Measurements from ENCODE around the gene NUDT21.

The NUDT21 gene

GRCh38 chr16:56462064-56462796, 11.1 kb upstream of the NUDT21 start:
- no peak for DNase-seq

- DNase-seq = no peak
These were observed 9.0 kb upstream of the NUDT21 start for GRCh38 chr16:56460101-56460500.

- DNase-seq = no peak
These were observed 6.9 kb upstream of the NUDT21 start for GRCh38 chr16:56457927-56458470.

- peak; percentile 31 to 35 (median 34) for DNase-seq
These were observed 889 bp upstream of the NUDT21 start for GRCh38 chr16:56451753-56452689.

GRCh38 chr16:56450275-56450985, 702 bp downstream of the NUDT21 start:
- no peak for DNase-seq

GRCh38 chr16:56448005-56448404, 3.1 kb downstream of the NUDT21 start:
- no peak for DNase-seq

GRCh38 chr16:56447286-56447685, 3.8 kb downstream of the NUDT21 start:
- DNase-seq = no peak

- DNase-seq = no peak
These were observed 13.1 kb downstream of the NUDT21 start for GRCh38 chr16:56438038-56438437.

GRCh38 chr16:56436258-56436657, 14.9 kb downstream of the NUDT21 start:
- peak; percentile 42 to 48 (median 43) for DNase-seq

GRCh38 chr16:56428091-56428490, 23.0 kb downstream of the NUDT21 start:
- DNase-seq = peak; percentile 32 to 36 (median 34)

- no peak for DNase-seq
These were observed 24.5 kb downstream of the NUDT21 start for GRCh38 chr16:56426585-56426984.

GRCh38 chr16:56425439-56425832, 25.7 kb downstream of the NUDT21 start, which contains the start of gene AMFR:
AMFR (minus strand) TSS chr16:56425545; CDS start chr16:56425327, 218 bp downstream.
- DNase-seq = peak; percentile 91 to 98 (median 96)

- no peak for DNase-seq
These were observed 26.2 kb downstream of the NUDT21 start for GRCh38 chr16:56424791-56425438.

GRCh38 chr16:56424404-56424764, 26.7 kb downstream of the NUDT21 start:
- DNase-seq = no peak

- peak; percentile 41 to 67 (median 53) for DNase-seq
These were observed 27.3 kb downstream of the NUDT21 start for GRCh38 chr16:56423584-56424403.

- no peak for DNase-seq
These were observed 28.2 kb downstream of the NUDT21 start for GRCh38 chr16:56422896-56423441.

- no peak for DNase-seq
These were observed 29.0 kb downstream of the NUDT21 start for GRCh38 chr16:56421976-56422669.

- peak in 1 of 3 donors; percentile 45 for DNase-seq
These were observed 29.8 kb downstream of the NUDT21 start for GRCh38 chr16:56421313-56421712.

- no peak for DNase-seq
These were observed 30.5 kb downstream of the NUDT21 start for GRCh38 chr16:56420613-56421012.

Data from suppressor macrophage treated with lipopolysaccharide for 1 hour (primary cell).